ENCODE data around the gene COPS2. TPM values are rescaled to one million over a fixed set of nuclear protein-coding genes. Genes with fewer than 3 reads are reported as not detected.

The COPS2 gene
- total RNA-seq, 1 donor from 2014 or later: 40.7 TPM

GRCh38 chr15:49145651-49146609 lies 9.5 kb downstream of the COPS2 start:
- H3K9ac ChIP-seq (ENCODE audit: low read depth in 1 of 3, low read length in 3 of 3): no peak overlapping the region
- H3K27ac ChIP-seq (ENCODE audit: low read depth, low read length): no peak overlapping the region
- H3K4me1 ChIP-seq (ENCODE audit: control insufficient read depth in 3 of 3, insufficient read depth in 3 of 3, low read length in 3 of 3): no peaks in the 10 kb centered on the region
- H3K36me3 ChIP-seq (ENCODE audit: control insufficient read depth in 3 of 3, insufficient read depth in 3 of 3, low read length in 3 of 3): peaks cover 13 to 25% (median 22%) of the 10 kb centered on the region in 3 donors
- no peaks in the 10 kb centered on the region for H3K9me3 ChIP-seq (ENCODE audit: control insufficient read depth in 3 of 3, low read length in 3 of 3)
- no peak overlapping the region for H3K4me3 ChIP-seq (ENCODE audit: low read length in 3 of 3)
- no peaks in the 10 kb centered on the region for H3K27me3 ChIP-seq (ENCODE audit: control insufficient read depth in 3 of 3, insufficient read depth in 3 of 3, low read length in 3 of 3)

- Histone ChIP-seq H3K4me3 (ENCODE audit: low read length in 3 of 3) (no peak overlapping the region), H3K9ac (ENCODE audit: low read depth in 1 of 3, low read length in 3 of 3) (no peak overlapping the region), H3K36me3 (ENCODE audit: control insufficient read depth in 3 of 3, insufficient read depth in 3 of 3, low read length in 3 of 3) (peaks cover 24 to 74% (median 61%) of the 10 kb centered on the region in 3 donors), H3K27ac (ENCODE audit: low read depth, low read length) (no peak overlapping the region), H3K27me3 (ENCODE audit: control insufficient read depth in 3 of 3, insufficient read depth in 3 of 3, low read length in 3 of 3) (no peaks in the 10 kb centered on the region), H3K9me3 (ENCODE audit: control insufficient read depth in 3 of 3, low read length in 3 of 3) (no peaks in the 10 kb centered on the region), H3K4me1 (ENCODE audit: control insufficient read depth in 3 of 3, insufficient read depth in 3 of 3, low read length in 3 of 3) (no peaks in the 10 kb centered on the region)
These were observed 17.5 kb downstream of the COPS2 start for GRCh38 chr15:49137861-49138260.

- H3K9me3 ChIP-seq (ENCODE audit: control insufficient read depth in 3 of 3, low read length in 3 of 3): no peaks in the 10 kb centered on the region
- H3K36me3 ChIP-seq (ENCODE audit: control insufficient read depth in 3 of 3, insufficient read depth in 3 of 3, low read length in 3 of 3): peaks cover 16 to 62% (median 52%) of the 10 kb centered on the region in 3 donors
- no peak overlapping the region for H3K27ac ChIP-seq (ENCODE audit: low read depth, low read length)
- H3K9ac ChIP-seq (ENCODE audit: low read depth in 1 of 3, low read length in 3 of 3): no peak overlapping the region
- H3K4me1 ChIP-seq (ENCODE audit: control insufficient read depth in 3 of 3, insufficient read depth in 3 of 3, low read length in 3 of 3): no peaks in the 10 kb centered on the region
- no peak overlapping the region for H3K4me3 ChIP-seq (ENCODE audit: low read length in 3 of 3)
- no peaks in the 10 kb centered on the region for H3K27me3 ChIP-seq (ENCODE audit: control insufficient read depth in 3 of 3, insufficient read depth in 3 of 3, low read length in 3 of 3)
These were observed 19.5 kb downstream of the COPS2 start for GRCh38 chr15:49135911-49136310.

GRCh38 chr15:49135342-49135857 lies 20.0 kb downstream of the COPS2 start:
- Histone ChIP-seq H3K4me1 (ENCODE audit: control insufficient read depth in 3 of 3, insufficient read depth in 3 of 3, low read length in 3 of 3) (no peaks in the 10 kb centered on the region), H3K27ac (ENCODE audit: low read depth, low read length) (no peak overlapping the region), H3K36me3 (ENCODE audit: control insufficient read depth in 3 of 3, insufficient read depth in 3 of 3, low read length in 3 of 3) (peaks cover 15 to 61% (median 55%) of the 10 kb centered on the region in 3 donors), H3K4me3 (ENCODE audit: low read length in 3 of 3) (no peak overlapping the region), H3K9ac (ENCODE audit: low read depth in 1 of 3, low read length in 3 of 3) (no peak overlapping the region), H3K27me3 (ENCODE audit: control insufficient read depth in 3 of 3, insufficient read depth in 3 of 3, low read length in 3 of 3) (no peaks in the 10 kb centered on the region), H3K9me3 (ENCODE audit: control insufficient read depth in 3 of 3, low read length in 3 of 3) (no peaks in the 10 kb centered on the region)

- H3K9ac ChIP-seq (ENCODE audit: low read depth in 1 of 3, low read length in 3 of 3): no peak overlapping the region
- no peak overlapping the region for H3K4me3 ChIP-seq (ENCODE audit: low read length in 3 of 3)
- H3K27me3 ChIP-seq (ENCODE audit: control insufficient read depth in 3 of 3, insufficient read depth in 3 of 3, low read length in 3 of 3): no peaks in the 10 kb centered on the region
- H3K36me3 ChIP-seq (ENCODE audit: control insufficient read depth in 3 of 3, insufficient read depth in 3 of 3, low read length in 3 of 3): peaks cover 15 to 61% (median 58%) of the 10 kb centered on the region in 3 donors
- H3K27ac ChIP-seq (ENCODE audit: low read depth, low read length): no peak overlapping the region
- no peaks in the 10 kb centered on the region for H3K9me3 ChIP-seq (ENCODE audit: control insufficient read depth in 3 of 3, low read length in 3 of 3)
- no peaks in the 10 kb centered on the region for H3K4me1 ChIP-seq (ENCODE audit: control insufficient read depth in 3 of 3, insufficient read depth in 3 of 3, low read length in 3 of 3)
These were observed 20.6 kb downstream of the COPS2 start for GRCh38 chr15:49134683-49135341.

- H3K27ac ChIP-seq (ENCODE audit: low read depth, low read length): no peak overlapping the region
- no peak overlapping the region for H3K4me3 ChIP-seq (ENCODE audit: low read length in 3 of 3)
- H3K9ac ChIP-seq (ENCODE audit: low read depth in 1 of 3, low read length in 3 of 3): no peak overlapping the region
- H3K9me3 ChIP-seq (ENCODE audit: control insufficient read depth in 3 of 3, low read length in 3 of 3): no peaks in the 10 kb centered on the region
- no peaks in the 10 kb centered on the region for H3K4me1 ChIP-seq (ENCODE audit: control insufficient read depth in 3 of 3, insufficient read depth in 3 of 3, low read length in 3 of 3)
- H3K36me3 ChIP-seq (ENCODE audit: control insufficient read depth in 3 of 3, insufficient read depth in 3 of 3, low read length in 3 of 3): peaks cover 13 to 70% (median 62%) of the 10 kb centered on the region in 3 donors
- H3K27me3 ChIP-seq (ENCODE audit: control insufficient read depth in 3 of 3, insufficient read depth in 3 of 3, low read length in 3 of 3): no peaks in the 10 kb centered on the region
These were observed 24.0 kb downstream of the COPS2 start for GRCh38 chr15:49131403-49131802.

- Histone ChIP-seq H3K4me1 (ENCODE audit: control insufficient read depth in 3 of 3, insufficient read depth in 3 of 3, low read length in 3 of 3) (no peaks in the 10 kb centered on the region), H3K36me3 (ENCODE audit: control insufficient read depth in 3 of 3, insufficient read depth in 3 of 3, low read length in 3 of 3) (peaks cover 5 to 26% (median 19%) of the 10 kb centered on the region in 3 donors), H3K27me3 (ENCODE audit: control insufficient read depth in 3 of 3, insufficient read depth in 3 of 3, low read length in 3 of 3) (no peaks in the 10 kb centered on the region), H3K27ac (ENCODE audit: low read depth, low read length) (no peak overlapping the region), H3K9me3 (ENCODE audit: control insufficient read depth in 3 of 3, low read length in 3 of 3) (no peaks in the 10 kb centered on the region), H3K4me3 (ENCODE audit: low read length in 3 of 3) (no peak overlapping the region), H3K9ac (ENCODE audit: low read depth in 1 of 3, low read length in 3 of 3) (no peak overlapping the region)
These were observed 31.0 kb downstream of the COPS2 start for GRCh38 chr15:49124371-49124770.

GRCh38 chr15:49122541-49123062 lies 32.8 kb downstream of the COPS2 start:
- Histone ChIP-seq H3K36me3 (ENCODE audit: control insufficient read depth in 3 of 3, insufficient read depth in 3 of 3, low read length in 3 of 3) (peaks cover 2 to 14% (median 5%) of the 10 kb centered on the region in 3 donors), H3K27ac (ENCODE audit: low read depth, low read length) (no peak overlapping the region), H3K9ac (ENCODE audit: low read depth in 1 of 3, low read length in 3 of 3) (no peak overlapping the region), H3K27me3 (ENCODE audit: control insufficient read depth in 3 of 3, insufficient read depth in 3 of 3, low read length in 3 of 3) (no peaks in the 10 kb centered on the region), H3K4me1 (ENCODE audit: control insufficient read depth in 3 of 3, insufficient read depth in 3 of 3, low read length in 3 of 3) (no peaks in the 10 kb centered on the region), H3K4me3 (ENCODE audit: low read length in 3 of 3) (no peak overlapping the region), H3K9me3 (ENCODE audit: control insufficient read depth in 3 of 3, low read length in 3 of 3) (no peaks in the 10 kb centered on the region)

GRCh38 chr15:49121901-49122300 lies 33.5 kb downstream of the COPS2 start:
- Histone ChIP-seq H3K36me3 (ENCODE audit: control insufficient read depth in 3 of 3, insufficient read depth in 3 of 3, low read length in 3 of 3) (peaks cover 0 to 7% (median 0%) of the 10 kb centered on the region in 3 donors), H3K27ac (ENCODE audit: low read depth, low read length) (no peak overlapping the region), H3K27me3 (ENCODE audit: control insufficient read depth in 3 of 3, insufficient read depth in 3 of 3, low read length in 3 of 3) (no peaks in the 10 kb centered on the region), H3K9me3 (ENCODE audit: control insufficient read depth in 3 of 3, low read length in 3 of 3) (no peaks in the 10 kb centered on the region), H3K9ac (ENCODE audit: low read depth in 1 of 3, low read length in 3 of 3) (no peak overlapping the region), H3K4me3 (ENCODE audit: low read length in 3 of 3) (no peak overlapping the region), H3K4me1 (ENCODE audit: control insufficient read depth in 3 of 3, insufficient read depth in 3 of 3, low read length in 3 of 3) (no peaks in the 10 kb centered on the region)
